ENCODE measurements around the gene PLCH1. TPM values are rescaled to one million over a fixed set of nuclear protein-coding genes. Genes with fewer than 3 reads are reported as not detected.
A peak's percentile ranks its signal among the peaks of the same experiment; 100 is the strongest.

PLCH1 gene
- total RNA-seq, 2 experiments from 2014 or later, result 0.06 TPM; not detected in 1

- Histone ChIP-seq H3K9me3 (ENCODE audit: low read length) (no peaks in the 10 kb centered on the region), H3K9me2 (ENCODE audit: insufficient read depth, low read length) (no peaks in the 10 kb centered on the region), H3K27ac (ENCODE audit: low read depth, low read length, poor library complexity, severe bottlenecking) (no peak overlapping the region), H3K4me2 (ENCODE audit: low read length) (no peak overlapping the region), H3K36me3 (ENCODE audit: insufficient read depth, low read length) (no peaks in the 10 kb centered on the region), H3K4me3 (ENCODE audit: low read depth, low read length, poor library complexity, severe bottlenecking) (no peak overlapping the region), H3K4me1 (ENCODE audit: insufficient read depth, low read length, poor library complexity, severe bottlenecking) (peaks cover 3% of the 10 kb centered on the region), H4K20me1 (ENCODE audit: insufficient read depth, low read length) (no peaks in the 10 kb centered on the region), H2AFZ (ENCODE audit: low read length) (peak overlapping the region; percentile 49; the same call in 1 of the 2 replicates), H3K79me2 (ENCODE audit: insufficient read depth, low read depth, low read length) (no peaks in the 10 kb centered on the region)
- intact Hi-C loops (cut with micrococcal nuclease; ENCODE audit: unreplicated experiment), result no loop called here
- BruUV-seq (replicated peaks), result no TSS peak
- ChIA-PET CTCF (ENCODE audit: unreplicated experiment) (no interaction called here), POLR2A (interaction anchor here (0.6 kb wide), 1 partner anchor 94 kb away, joined by 3 read pairs; no protein-coding TSS in a partner anchor)
- no peak for DNase-seq (ENCODE audit: low spot score)
- TF ChIP-seq CTCF (conservative IDR thresholded peaks at IDR 0.05; ENCODE audit: low read length) (no peak), EZH2phosphoT487 (IDR thresholded peaks at IDR 0.05; ENCODE audit: borderline replicate concordance, low read depth, low read length) (no peak)
Observed at GRCh38 chr3:155326901-155327300, 418.0 kb downstream of the PLCH1 start.

GRCh38 chr3:155326244-155326643, 418.6 kb downstream of the PLCH1 start:
- ChIA-PET POLR2A (no interaction called here), CTCF (ENCODE audit: unreplicated experiment) (no interaction called here)
- no peak overlapping the region for H3K4me2 ChIP-seq (ENCODE audit: low read length)
- BruUV-seq (replicated peaks), result no TSS peak
- H3K9me2 ChIP-seq (ENCODE audit: insufficient read depth, low read length), result no peaks in the 10 kb centered on the region
- no peaks in the 10 kb centered on the region for H3K36me3 ChIP-seq (ENCODE audit: insufficient read depth, low read length)
- TF ChIP-seq CTCF (conservative IDR thresholded peaks at IDR 0.05; ENCODE audit: low read length) (no peak), EZH2phosphoT487 (IDR thresholded peaks at IDR 0.05; ENCODE audit: borderline replicate concordance, low read depth, low read length) (no peak)
- no peak for DNase-seq (ENCODE audit: low spot score)
- peaks cover 3% of the 10 kb centered on the region for H3K4me1 ChIP-seq (ENCODE audit: insufficient read depth, low read length, poor library complexity, severe bottlenecking)
- intact Hi-C loops (cut with micrococcal nuclease; ENCODE audit: unreplicated experiment), result no loop called here
- H3K79me2 ChIP-seq (ENCODE audit: insufficient read depth, low read depth, low read length), result no peaks in the 10 kb centered on the region
- H2AFZ ChIP-seq (ENCODE audit: low read length), result peak overlapping the region; percentile 59; the same call in 1 of the 2 replicates
- no peaks in the 10 kb centered on the region for H3K9me3 ChIP-seq (ENCODE audit: low read length)
- H3K4me3 ChIP-seq (ENCODE audit: low read depth, low read length, poor library complexity, severe bottlenecking), result no peak overlapping the region
- no peak overlapping the region for H3K27ac ChIP-seq (ENCODE audit: low read depth, low read length, poor library complexity, severe bottlenecking)
- H4K20me1 ChIP-seq (ENCODE audit: insufficient read depth, low read length), result no peaks in the 10 kb centered on the region

Small RNAs within 50 kb of the gene (small RNA-seq; reads per million reads assigned to genes)
- gene AC108729.3 (not detected), gene RN7SL715P (not detected)

Other genes starting within 250 kb of the PLCH1 start
- 0.38 and 0.49 TPM in 2 replicates for gene C3orf33, start 61.2 kb upstream of the PLCH1 start, total RNA-seq (2014; rRNA removed; shearing (Covaris generic))
- 0.40 and 0.74 TPM in 2 replicates for gene C3orf33, start 61.2 kb upstream of the PLCH1 start, total RNA-seq (2022)
- gene SLC33A1, start 109.4 kb upstream of the PLCH1 start, total RNA-seq (2014; rRNA removed; shearing (Covaris generic)), result 20.9 and 21.9 TPM in 2 replicates
- 26.4 and 27.6 TPM in 2 replicates for gene SLC33A1, start 109.4 kb upstream of the PLCH1 start, total RNA-seq (2022)
- 32.3 and 37.6 TPM in 2 replicates for gene GMPS, start 125.6 kb upstream of the PLCH1 start, total RNA-seq (2014; rRNA removed; shearing (Covaris generic))
- 116 and 118 TPM in 2 replicates for gene GMPS, start 125.6 kb upstream of the PLCH1 start, total RNA-seq (2022)

Data from OCI-LY7 (cell line).